CMK (cell line): ENCODE data around the gene KRT40.

ENCODE experiments used
- DNase-seq: peaks from one replicate; pipeline ENCODE4 v3.0.0-alpha.2; 2010; ENCODE audit warnings: low read depth

Gene KRT40

DNA sequence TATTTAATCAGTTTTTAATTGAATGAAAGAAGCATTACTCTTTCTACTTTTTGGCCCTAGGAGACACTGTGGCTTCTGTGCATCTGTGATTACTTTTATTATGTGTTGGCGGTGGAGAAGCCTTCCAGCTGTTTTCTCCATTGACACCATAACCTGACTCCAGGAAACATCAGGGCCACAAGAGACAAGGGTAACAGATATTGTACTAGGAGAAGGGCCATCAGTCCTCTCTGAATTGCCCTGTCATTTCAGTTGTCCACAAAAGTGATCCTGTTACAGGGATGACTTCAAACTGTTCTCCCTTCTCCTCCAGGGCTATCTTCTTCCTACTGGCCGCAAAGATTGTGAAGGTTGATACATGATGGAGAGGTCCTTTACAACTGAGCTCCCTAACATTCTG is 32.0 kb downstream of the KRT40 start:
- no peak for DNase-seq

DNA sequence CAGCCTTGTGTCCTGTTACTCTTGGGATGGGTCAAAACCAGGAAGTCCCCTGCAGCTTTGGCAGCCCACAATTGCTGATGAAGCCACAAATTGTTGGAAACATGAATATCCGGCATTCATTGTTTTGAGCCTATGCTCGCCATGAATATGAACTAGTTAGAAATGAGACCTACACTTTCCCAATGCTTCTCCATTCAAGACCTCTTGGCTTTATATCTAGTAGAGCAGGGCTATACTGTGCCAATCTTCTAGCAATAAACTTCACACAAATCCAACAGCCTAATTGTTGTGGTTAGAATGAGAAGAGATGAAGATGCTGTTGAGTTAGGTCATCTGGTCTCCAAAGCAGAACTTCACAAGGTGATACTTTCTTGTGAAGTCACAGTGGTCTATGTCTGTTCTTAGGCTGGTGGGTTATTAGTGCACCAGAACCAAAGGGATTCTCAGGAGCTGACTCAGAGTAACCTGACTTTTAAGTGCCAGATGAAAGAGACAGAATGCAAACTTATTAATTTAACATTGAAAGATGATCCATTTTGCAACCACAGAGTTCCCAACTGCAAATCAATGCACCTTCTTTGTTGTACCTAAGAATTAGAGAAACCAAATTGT is 33.0 kb downstream of the KRT40 start:
- no peak for DNase-seq

DNA sequence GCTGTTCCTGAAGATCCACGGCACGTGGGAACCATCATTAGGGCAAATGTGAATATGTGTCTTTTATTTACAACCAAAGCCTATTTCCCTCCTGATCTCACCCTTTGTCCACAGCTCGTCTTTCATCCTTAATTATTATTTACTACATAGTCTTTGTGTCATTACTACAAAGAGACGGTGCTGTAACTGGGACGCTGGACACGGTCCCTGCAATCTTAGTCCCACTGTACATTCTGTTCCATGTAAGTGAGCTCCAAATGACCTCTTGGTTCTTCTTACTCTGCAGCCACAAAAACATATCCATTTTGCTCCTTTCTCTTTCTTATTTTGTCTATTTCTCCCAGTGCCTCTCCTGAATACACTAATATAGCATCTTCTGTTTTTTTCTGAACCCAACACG is 34.0 kb downstream of the KRT40 start:
- no peak for DNase-seq

DNA sequence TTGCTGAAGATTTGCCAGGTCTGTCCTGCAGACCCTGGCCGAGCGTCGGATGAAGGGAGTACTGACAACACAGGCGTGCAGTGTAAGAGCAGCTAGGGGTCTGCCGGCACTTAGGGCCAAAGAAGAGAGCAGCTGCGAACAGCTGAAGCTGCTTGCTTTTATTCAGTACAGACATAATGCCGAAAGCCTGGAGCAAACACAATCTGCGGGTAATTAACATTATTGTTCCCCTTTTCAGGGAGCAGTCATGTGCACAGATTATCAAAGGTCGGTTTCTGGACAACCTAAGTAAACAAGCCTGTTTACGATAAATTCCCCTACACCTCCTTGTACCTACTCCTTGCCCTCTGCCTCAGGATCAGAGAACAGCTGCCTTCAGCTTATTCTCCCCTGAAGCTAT is 34.7 kb downstream of the KRT40 start:
- no peak for DNase-seq

DNA sequence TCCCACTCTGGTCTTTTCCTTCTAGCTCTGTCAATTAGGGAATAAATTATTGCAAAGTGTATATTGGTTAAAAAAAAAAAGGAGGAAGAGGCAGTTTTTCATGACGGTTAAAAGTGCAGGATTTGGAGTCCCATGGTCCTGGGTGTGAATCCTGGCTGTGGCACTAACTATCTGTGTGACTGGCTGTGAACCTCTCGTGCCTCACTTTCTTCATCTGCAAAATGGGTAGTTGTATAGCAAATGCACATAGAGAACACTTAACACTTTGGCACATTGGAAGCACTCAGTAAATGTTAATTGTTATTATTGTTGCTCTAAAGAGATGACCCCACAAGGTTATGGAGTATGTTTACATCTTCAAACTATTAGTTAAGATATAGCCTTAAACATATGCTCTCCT is 36.2 kb downstream of the KRT40 start:
- DNase-seq = no peak

DNA sequence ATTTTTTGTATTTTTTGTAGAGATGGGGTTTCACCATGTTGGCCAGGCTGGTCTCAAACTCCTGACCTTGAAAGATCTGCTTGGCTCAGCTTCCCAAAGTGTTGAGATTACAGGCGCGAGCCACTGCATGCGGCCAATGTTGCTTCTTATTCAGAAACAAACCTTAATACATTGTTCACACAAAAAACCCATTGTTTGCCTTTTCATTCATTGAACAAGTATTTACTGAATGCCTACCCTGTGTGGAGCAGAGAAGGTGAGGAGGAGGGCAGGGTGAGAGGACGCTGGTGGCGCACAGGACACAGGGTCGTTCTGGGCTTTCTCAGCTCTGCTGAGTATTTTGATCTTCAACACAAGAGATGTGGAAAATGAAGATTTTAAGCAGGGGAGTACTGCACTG is 38.7 kb downstream of the KRT40 start:
- no peak for DNase-seq

DNA sequence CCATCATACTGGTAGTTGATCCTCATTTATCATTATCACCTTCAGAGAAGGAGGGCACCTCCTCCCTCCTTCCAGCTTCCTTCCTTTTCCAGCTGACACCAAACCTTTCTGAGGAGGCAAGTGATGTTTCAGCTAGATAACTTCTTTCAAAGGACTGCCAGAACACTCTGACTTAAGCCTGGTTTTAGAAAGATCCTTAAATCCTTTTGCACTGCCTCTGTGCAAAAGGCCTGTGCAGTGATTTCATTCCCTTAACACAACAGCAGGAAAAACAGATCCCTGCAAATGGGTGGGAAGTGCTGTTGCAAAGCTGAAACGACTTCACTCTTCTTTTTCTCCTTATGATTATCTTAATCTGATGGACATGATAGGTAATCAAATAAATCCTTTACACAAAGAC is 39.6 kb downstream of the KRT40 start:
- no peak for DNase-seq

DNA sequence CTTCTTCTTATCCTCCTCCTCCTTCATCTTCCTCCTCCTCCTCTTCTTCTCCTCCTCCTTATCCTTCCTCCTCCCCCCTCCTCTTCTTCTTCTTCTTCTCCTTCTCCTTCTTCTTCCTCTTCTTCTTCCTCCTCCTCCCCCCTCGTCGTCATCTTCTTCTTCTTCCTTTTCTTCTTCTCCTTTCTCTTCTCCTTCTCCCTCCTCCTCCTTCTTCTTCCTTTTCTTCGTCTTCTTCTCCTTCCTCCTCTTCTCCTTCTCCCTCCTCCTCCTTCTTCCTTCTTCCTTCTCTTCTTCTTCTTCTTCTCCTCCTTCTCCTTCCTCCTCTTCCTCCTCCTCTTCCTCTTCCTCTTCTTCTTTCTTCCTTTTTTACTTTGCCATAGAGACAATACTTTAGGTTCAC is 41.6 kb downstream of the KRT40 start:
- DNase-seq = no peak

DNA sequence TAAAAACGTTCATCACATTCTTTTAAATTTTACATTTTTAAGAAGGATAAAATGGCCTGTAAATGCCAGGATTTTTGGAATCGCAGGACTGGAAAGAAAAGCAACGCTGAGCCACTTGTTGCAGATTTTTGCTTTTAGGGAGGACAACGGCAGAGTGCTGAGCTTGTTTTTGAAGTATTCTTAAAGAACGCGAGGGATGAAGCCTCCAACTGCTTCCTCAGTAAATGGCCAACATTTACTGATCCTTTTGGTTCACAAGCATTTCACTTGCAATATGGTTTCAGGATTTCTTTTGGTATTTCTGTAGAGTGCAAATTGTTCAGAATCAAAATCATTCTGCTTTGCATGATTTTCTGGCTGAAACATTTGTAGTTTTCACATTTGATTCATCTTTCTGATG is 43.9 kb downstream of the KRT40 start:
- DNase-seq = no peak

DNA sequence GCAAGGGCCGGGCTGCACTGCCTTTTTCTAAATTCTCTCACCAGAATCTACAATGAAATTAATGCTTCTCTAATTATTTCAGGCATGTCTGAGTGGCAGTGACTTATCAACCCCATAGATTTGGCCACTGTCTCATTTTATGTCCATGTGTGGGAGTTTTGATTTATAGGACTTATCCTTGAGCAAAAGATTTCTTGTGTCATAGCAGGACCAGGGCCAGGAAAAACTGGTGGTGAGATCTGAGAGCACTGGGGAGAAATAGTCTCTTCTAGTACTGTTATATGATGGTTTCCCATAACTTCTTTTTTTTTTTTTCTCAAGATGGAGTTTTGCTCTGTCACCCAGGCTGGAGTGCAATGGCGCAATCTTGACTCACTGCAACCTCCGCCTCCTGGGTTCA is 45.1 kb downstream of the KRT40 start:
- DNase-seq = no peak

DNA sequence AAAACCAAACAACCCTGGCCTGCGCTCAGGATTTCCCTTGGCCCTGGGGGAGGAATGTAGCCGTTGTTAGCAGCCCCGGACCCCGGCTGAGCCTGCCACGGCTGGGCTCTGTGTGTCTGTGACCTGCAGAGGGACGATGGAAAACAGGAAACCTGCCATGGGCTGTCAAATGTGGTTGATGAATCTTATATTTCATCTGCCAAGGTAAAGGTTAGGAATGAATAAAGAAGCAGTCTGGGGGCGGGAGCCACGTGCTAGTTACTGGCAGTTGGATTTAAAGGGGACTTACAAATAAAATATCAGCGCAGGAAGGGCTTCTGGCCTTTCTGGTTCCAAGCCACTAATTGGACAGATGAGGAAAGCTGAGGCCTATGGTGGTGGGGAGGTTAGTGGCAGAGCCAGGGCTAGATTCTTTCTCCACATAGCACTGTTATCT is 46.7 kb downstream of the KRT40 start, which contains the start of gene KRT23:
Gene KRT23 (minus strand): TSS at position 263 of the 436 bp plus-strand sequence. CDS start 1,043 bp downstream, outside the sequence.
- no peak for DNase-seq

DNA sequence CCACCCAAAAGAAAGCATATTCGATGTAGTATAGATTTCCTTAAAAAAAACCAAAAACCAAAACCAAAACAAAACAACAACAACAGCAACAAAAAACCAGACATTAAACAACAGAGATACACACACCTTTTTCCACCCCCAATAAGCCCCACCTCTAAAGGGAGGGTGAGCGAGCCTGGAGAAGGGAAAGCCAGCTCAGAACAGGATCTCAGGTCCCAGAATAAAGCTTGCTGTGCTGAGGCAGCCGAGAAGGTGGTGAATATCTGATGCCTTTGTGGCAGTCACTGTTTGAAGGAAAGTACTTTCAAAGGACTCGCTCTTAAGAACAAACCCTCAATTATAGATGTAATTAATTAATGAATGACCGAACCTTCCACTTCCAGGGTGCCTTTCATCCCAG is 47.1 kb downstream of the KRT40 start:
- DNase-seq = no peak

DNA sequence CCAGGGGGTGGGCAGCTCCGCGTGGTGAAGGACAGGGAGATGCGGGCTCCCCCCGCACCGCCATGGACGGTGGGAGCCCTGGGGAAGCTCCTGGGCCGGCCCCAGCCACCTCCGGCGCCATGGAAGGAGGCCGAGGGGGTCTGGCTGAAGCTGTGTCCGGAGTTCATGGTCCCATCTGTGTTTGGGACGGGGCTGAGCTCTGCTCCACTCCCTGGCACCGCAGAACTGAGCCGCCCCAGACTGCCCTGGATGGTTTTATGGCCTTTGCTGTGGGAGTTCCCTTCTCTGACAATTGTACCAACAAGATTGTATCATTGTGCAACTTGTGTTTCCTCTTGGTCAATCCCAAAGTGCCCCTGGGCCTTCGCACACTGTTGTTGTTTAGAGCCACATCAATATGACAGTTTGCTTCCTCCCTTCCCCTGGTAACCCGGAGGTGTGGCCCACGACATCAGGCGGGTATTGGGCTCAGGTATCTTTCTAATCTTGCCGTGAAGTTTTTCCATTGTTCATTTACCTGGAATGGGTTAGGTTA is 47.6 kb downstream of the KRT40 start:
- DNase-seq = no peak

DNA sequence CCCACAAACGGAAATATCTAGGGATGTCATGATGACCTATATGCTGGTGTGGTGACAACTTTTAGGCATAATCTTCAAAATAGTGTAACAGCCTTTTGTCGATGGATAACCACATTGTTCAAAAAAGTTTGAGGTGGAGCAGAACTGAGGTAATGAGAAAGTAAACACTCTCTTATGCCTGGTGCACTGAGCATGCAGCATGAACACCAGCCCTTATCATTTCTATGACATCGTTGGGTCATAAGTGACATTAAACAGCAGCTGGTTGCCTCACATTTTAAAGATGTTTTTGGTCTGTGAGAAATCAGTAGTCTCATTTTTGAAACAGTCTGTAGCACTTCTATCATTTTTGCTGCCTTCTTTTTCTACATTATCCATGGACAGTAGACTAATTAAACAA is 48.5 kb downstream of the KRT40 start:
- DNase-seq = no peak

DNA sequence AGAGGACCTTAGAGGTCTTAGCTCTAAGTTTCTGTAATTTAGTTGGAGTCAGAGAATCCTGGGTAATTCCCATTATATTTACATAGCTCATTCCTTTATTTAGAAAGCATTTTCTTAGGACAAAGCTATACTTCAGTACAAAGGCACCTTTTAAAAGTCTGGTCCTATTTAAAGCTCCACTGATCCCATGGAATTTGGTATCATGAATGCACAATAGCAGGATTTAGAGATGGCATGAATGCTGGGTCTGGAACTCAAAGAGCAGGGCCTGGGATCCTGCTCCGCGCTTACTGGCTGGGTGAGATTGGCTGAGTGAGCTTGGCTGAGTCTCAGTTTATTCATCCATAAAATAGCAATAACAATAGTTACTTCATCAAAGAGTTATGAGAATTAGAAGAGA is 51.5 kb downstream of the KRT40 start:
- no peak for DNase-seq

DNA sequence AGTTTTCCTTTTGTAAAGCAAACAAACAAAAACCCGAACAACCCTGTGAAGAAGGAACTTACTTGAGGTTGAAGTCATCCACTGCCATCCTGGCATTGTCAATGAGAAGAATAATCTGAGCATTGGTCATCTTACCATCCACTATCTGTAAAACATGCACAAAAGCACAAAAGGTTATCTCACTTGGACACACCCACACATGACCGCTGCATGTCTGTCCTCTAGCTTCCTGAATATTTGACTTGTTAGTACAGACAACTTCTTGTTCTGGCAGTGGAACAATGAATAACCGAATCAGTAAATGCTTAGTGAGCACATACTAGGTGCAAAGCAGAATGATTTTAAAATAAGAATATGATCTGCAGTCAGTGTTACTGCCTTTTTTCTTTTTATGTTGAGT is 52.8 kb downstream of the KRT40 start:
- no peak for DNase-seq
